ENCODE data around the gene EIF4B.
"Not testable (repeated sequence)": the region's sequence is repeated elsewhere in the genome, so short reads cannot be mapped to it uniquely, and the experiment has no call there.

EIF4B gene

GRCh38 chr12:53004178-53004577 lies 2.1 kb upstream of the EIF4B start:
- DNase-seq = peak; percentile 19

DNA sequence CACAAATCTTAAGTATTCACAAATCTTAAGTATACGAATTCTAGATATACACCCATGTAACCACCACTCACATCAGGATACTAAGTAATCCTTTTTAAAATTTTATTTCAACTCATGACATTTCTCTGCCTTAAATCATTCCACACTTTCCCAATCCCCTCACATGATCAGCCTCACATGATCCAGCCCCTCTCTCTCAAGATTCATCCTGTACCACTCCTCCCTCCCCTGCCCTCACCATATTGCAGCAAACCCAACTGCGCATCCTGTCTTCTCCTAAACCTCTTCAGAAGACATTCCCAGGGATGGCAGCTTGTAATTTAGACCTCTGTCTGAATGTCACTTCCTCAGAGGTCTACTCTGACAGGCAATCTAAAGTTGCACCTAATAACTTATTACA lies 1.7 kb upstream of the EIF4B start:
- DNase-seq = peak; percentile 36

DNA sequence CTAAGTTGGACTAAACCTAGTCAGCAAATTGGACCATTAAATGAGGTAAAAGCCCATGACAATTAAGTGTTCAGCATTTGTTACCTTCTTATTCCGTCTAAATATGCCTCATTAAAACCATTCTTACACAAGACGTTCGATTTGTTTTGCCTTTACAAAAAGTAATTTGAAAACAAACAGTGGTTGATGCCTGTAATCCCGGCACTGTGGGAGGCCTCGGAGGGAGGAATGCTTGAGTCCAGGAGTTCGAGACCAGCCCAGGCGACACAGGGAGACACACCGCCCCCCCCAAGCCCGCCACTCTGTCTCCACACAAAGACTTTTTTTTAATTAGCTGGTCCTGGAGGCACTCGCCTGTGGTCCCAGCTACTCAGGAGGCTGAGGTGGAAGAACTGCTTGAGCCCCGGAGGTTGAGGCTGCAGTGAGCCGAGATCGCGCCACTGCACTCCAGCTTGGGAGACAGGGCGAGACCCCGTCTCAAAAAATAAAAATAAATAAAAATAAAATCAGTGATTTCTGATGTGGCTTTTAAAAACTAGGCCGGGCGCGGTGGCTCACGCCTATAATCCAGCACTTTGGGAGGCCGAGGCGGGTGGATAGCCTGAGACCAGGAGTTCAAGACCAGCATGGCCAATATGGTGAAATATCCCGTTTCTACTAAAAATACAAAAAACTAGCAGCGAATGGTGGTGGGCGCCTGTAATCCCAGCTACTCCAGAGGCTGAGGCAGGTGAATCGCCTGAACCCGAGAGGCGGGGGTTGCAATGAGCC lies 856 bp upstream of the EIF4B start:
- peak; percentile 48 for DNase-seq

DNA sequence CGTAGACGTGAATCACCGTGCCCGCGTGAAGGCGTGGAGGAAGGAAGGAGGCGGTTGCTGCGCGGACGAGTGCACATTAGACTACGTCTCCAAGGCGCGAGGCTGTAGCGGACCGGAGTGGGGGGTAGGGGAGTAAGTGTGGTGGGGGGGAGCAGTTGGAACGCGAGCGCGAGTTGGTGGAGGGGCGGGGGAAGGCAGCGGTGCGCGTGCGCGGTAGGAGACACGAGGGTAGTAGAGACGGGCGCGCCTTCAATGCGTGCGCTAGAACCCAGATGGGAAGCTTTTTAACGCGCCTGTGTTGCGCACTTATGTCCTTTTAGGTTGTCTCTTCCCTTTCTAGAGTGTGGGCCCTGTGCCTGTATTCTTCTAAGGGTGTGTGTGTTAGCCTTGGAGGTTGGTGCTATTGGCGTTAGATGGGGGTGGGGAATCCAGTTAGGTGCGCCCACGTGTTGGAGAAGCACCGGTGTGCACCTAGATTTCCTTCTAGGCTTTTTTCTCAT lies 604 bp downstream of the EIF4B start:
- DNase-seq = peak; percentile 90

DNA sequence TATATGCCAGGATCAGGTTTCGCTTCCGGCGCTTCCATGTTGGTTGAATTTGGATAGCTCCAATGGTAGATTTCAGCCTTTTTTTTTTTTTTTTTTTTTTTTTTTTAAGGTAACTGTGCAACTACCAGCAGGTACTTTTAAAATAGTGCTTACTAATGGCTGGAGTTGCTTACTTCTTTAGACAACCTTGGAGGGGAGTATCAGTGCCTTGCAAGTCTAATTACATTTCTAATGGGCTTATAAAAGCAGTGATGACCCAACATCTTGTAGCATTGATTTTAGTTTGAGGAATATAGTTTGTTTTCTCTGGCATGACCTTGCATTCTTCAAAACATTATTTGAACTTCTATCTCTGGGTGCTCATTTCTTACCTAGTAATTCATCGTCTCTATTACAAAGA lies 1.1 kb downstream of the EIF4B start:
- no peak for DNase-seq

DNA sequence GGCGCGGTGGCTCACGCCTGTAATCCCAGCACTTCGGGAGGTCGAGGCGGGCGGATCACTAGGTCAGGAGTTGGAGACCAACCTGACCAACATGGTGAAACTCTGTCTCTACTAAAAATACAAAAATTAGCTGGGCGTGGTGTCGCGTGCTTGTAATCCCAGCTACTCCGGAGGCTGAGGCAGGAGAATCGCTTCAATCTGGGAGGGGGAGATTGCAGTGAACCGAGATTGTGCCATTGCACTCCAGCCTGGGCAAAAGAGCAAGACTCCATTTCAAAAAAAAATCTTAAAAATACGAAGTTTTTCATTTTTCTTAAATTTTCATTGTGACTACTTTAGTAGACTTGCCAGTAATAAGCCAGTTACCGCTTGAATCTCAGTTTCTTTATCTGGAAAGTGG lies 2.5 kb downstream of the EIF4B start:
- DNase-seq = not testable (repeated sequence)

- no peak for DNase-seq
Measured at GRCh38 chr12:53010955-53011354, 4.7 kb downstream of the EIF4B start.

DNA sequence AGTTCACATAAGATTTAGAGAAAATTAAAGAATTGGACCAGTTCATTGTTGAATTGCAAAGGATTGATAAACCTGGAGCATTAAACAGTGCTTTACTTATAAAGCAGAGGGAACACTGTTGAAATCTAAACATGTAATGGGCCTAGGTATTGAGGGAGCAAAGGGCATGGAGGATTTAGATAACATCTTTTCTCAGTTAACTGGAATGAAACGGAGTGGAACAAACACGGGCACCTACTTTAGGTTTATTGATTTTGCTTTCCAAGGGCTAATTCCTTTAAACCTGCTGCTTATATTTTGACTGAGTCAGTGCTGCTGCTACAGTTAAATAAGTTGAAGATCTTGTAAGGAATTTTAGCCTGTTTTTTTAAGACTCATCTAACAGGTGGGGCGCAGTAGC lies 5.6 kb downstream of the EIF4B start:
- DNase-seq = no peak

GRCh38 chr12:53012928-53013327 lies 6.7 kb downstream of the EIF4B start:
- no peak for DNase-seq

- DNase-seq = no peak
Measured at GRCh38 chr12:53014709-53015108, 8.5 kb downstream of the EIF4B start.

- no peak for DNase-seq
Measured at GRCh38 chr12:53025250-53025649, 19.0 kb downstream of the EIF4B start.

GRCh38 chr12:53027014-53027413 lies 20.8 kb downstream of the EIF4B start:
- DNase-seq = not testable (repeated sequence)

GRCh38 chr12:53031616-53032015 lies 25.4 kb downstream of the EIF4B start:
- no peak for DNase-seq

GRCh38 chr12:53033832-53034231 lies 27.6 kb downstream of the EIF4B start:
- not testable (repeated sequence) for DNase-seq

DNA sequence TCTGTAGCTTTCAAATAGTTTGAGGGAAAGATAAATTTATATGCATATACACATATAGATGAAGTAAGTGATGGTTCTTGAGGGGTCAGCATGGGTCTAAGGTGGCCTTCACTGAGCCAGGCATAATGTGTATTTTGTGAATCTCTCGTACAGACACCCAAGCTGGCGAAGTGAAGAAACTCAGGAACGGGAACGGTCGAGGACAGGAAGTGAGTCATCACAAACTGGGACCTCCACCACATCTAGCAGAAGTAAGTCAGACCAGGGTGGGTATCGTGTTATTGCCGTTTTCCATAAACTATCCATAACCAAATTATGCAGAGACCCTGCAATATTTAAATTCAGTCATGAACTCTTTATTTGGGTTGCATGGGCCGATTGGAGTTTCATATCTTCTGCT lies 28.2 kb downstream of the EIF4B start:
- no peak for DNase-seq

DNA sequence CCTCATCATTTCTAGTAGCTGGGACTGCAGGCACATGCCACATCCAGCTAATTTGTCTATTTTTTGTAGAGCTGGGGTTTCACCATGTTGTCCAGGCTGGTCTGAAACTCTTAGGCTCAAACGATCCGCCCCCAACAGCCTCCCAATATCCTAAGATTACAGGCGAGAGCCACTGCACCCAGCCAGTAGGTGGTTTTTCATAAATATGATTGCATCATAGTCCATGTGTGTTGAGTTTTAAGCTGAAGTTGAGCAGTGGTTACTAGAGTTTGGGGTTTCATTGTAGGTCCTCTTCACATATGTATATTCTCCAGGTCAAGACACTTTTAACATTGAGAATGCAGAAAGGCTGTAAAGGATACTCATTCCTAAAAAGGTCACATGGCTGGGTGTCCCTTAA lies 30.5 kb downstream of the EIF4B start:
- no peak for DNase-seq

- no peak for DNase-seq
Measured at GRCh38 chr12:53039851-53040250, 33.6 kb downstream of the EIF4B start.

GRCh38 chr12:53042607-53043454 lies 36.6 kb downstream of the EIF4B start:
- DNase-seq = no peak

GRCh38 chr12:53044052-53044581 lies 37.9 kb downstream of the EIF4B start:
- peak; percentile 64 for DNase-seq

DNA sequence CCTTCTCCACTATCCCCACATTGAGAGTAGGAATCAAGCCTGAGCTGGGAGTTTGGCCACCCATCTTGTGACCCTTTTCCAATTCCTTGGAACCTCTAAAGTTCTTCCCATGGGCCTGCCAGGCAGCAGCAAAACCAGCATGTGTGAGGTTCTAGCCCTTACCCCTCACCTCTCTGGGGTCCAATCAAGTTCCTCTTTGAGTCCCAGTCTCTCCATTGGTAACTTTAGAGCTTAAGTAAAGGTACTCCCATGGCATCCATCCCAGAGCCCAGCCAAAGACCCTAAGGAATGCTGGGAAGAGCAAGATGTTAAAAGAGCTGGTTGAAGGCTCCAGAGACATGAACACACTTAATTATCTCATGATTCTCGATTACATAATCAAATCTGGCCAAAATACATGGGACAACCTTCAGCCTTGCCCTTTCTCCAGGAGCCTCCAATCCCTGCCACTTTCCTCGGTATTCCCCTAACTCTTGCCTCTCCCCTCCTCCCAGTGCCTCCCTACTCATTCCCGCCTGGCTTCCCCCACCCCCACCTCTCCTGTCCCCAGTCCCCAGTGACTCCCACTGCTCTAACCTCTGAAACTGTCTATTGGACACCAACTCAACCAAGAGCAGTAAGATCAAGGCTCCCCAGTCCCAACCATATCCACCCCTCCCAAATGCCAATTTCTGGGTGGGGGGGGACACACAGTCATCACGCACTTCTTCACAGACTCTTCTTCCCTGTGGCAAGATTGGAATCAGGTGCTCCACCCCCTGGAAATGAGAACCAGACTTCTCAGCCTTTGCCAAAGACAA lies 38.8 kb downstream of the EIF4B start:
- no peak for DNase-seq

DNA sequence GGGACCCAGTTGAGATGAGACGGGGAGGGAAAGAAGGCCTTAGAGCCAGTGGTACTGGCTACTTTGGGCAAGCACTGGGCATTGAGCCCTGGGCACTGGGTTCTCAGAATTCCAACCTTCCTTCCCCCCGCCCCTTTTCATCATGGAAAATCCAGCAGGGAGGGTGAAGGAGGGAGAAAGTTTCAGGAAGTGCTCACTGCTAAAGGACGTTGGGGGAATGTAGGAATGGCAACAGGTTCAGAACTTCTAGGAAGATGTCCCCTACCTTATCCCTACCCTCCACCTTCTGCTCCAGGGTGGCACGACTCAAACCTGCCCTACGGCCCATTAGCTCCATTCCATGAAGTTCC lies 39.4 kb downstream of the EIF4B start:
- DNase-seq = no peak

DNA sequence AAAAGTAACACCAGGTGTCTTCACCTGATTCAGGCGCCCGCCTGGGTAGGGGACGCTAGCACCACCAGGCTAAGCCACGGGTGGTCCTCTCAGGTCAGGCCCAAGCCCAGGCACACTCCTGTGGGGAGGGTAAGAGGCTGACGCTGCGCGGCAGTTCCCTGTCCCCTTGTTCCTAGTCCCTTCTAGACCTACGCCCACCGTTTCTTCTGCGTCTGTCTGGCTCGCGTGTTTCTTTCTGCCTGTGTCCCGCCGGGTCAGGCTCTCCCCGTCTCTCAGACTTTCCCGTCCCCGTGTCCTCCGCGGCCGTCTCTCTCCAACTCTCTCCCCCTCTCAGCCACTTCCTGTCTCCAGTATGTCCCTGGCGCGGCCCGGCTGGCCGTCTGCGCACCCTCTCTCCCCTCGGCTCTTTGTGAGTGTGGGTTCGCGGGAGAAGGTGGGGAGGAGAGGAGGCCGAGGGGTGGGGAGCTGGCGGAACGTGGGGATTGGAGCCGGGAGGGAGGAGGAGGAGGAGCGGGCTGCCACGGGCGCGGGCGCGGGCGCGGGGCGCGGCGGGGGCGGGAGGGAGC lies 40.5 kb downstream of the EIF4B start:
- peak; percentile 92 for DNase-seq

Measured in eye (tissue), 1 donor.